Bronchial epithelial cell (primary cell): ENCODE measurements around the gene FAM13C. TPM values are rescaled to one million over a fixed set of nuclear protein-coding genes. Genes with fewer than 3 reads are reported as not detected.

Experiments used
- DNase-seq: peaks from one replicate; pipeline ENCODE4 v3.0.0-alpha.2; 2010; ENCODE audit warnings: low read depth
- FAIRE-seq: peaks from 2 replicates; lab custom pipeline; 2011; peaks lifted over from hg19 to GRCh38; lab: Jason Lieb, UNC
- H3K27me3 ChIP-seq: 2 replicates; pipeline ENCODE4 v1.5.1; 2011; ENCODE audit warnings: low read length; ENCODE audit not compliant: control insufficient read depth, insufficient read depth
- H3K36me3 ChIP-seq: 2 replicates; pipeline ENCODE4 v1.5.1; 2011; ENCODE audit warnings: low read length; ENCODE audit not compliant: control insufficient read depth, insufficient read depth
- H3K4me3 ChIP-seq: 2 replicates; pipeline ENCODE4 v1.5.1; 2011; ENCODE audit warnings: mild to moderate bottlenecking, low read depth, low read length, control low read depth
- total RNA-seq: library from RNA; depleted of rRNA; stranded (reverse); fragments of >200 nt; gene quantifications from 2 replicates; pipeline ENCODE4 v1.2.1, GENCODE V29; 2014
- TF ChIP-seq, protein P1 (sequence below): IDR thresholded peaks from 2 replicates; pipeline ENCODE4 v1.5.1; 2011; ENCODE audit warnings: mild to moderate bottlenecking, moderate library complexity, low read length, control low read depth, inconsistent platforms; ENCODE audit not compliant: insufficient read depth, severe bottlenecking

FAM13C gene
- total RNA-seq, 1 donor from 2014 or later: under 0.01 TPM

DNA sequence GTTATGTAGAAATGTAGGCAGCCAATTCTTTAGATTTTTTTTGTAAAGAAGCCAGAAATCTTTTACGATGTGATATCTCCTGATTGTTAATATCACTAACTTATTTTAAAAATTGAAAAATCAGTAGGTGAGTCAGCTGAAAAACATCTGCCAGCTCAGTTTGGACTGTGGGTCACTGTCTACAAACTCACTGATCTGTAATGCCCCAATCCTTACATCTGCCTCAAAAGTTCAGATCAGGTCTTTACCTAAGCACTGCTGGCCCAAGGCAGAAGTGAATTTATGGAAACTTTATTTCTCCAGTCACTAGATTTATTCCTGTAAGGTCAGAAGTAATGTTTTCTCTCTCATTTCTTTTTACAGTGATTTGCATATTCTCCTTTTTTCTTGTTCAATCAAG is 31.0 kb upstream of the FAM13C start:
- Histone ChIP-seq H3K27me3 (no peaks in the 10 kb centered on the region), H3K4me3 (no peak overlapping the region), H3K36me3 (no peaks in the 10 kb centered on the region)
- TF ChIP-seq, protein P1, sequence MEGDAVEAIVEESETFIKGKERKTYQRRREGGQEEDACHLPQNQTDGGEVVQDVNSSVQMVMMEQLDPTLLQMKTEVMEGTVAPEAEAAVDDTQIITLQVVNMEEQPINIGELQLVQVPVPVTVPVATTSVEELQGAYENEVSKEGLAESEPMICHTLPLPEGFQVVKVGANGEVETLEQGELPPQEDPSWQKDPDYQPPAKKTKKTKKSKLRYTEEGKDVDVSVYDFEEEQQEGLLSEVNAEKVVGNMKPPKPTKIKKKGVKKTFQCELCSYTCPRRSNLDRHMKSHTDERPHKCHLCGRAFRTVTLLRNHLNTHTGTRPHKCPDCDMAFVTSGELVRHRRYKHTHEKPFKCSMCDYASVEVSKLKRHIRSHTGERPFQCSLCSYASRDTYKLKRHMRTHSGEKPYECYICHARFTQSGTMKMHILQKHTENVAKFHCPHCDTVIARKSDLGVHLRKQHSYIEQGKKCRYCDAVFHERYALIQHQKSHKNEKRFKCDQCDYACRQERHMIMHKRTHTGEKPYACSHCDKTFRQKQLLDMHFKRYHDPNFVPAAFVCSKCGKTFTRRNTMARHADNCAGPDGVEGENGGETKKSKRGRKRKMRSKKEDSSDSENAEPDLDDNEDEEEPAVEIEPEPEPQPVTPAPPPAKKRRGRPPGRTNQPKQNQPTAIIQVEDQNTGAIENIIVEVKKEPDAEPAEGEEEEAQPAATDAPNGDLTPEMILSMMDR: no peak
- DNase-seq (peak; percentile 5), FAIRE-seq (no peak)

DNA sequence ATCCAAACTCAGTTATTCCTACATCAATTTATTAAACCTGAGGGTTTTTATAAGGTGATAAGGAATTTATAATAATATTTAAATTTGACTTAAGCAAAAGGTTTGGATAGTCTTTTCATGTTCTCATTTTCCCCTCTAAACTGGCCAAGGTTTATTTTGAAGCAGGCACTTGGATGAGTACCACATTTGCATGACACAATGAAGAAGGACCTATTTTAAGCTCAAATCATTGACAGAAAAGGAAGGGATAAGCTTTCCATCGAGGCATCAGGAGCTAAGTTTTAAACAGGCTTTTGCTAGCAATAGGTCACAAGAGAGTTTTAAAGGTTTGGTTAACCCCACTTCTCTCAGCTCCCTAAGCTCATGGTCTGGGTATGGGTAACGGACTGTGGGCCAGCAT is 28.7 kb upstream of the FAM13C start:
- no peak for DNase-seq
- TF ChIP-seq, protein P1: no peak
- no peak for FAIRE-seq
- Histone ChIP-seq H3K36me3 (no peaks in the 10 kb centered on the region), H3K4me3 (no peak overlapping the region), H3K27me3 (no peaks in the 10 kb centered on the region)

DNA sequence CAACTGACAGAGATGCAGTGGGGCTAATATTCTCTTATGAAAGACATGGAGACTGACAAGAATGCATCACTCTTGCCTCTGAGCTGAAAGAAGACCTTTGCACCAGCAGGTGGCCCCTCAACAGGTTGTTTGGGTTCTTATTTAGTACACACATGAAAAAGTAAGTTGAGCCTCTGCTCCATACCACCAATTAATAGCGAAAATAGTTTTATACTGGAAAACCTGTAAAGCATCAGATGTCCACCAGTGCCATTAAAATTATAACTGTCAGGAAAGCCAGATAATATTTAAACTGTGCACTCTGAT is 26.3 kb upstream of the FAM13C start:
- no peak overlapping the region for H3K4me3 ChIP-seq
- FAIRE-seq: no peak
- TF ChIP-seq, protein P1: no peak
- no peak for DNase-seq
- no peaks in the 10 kb centered on the region for H3K36me3 ChIP-seq
- H3K27me3 ChIP-seq: no peaks in the 10 kb centered on the region

DNA sequence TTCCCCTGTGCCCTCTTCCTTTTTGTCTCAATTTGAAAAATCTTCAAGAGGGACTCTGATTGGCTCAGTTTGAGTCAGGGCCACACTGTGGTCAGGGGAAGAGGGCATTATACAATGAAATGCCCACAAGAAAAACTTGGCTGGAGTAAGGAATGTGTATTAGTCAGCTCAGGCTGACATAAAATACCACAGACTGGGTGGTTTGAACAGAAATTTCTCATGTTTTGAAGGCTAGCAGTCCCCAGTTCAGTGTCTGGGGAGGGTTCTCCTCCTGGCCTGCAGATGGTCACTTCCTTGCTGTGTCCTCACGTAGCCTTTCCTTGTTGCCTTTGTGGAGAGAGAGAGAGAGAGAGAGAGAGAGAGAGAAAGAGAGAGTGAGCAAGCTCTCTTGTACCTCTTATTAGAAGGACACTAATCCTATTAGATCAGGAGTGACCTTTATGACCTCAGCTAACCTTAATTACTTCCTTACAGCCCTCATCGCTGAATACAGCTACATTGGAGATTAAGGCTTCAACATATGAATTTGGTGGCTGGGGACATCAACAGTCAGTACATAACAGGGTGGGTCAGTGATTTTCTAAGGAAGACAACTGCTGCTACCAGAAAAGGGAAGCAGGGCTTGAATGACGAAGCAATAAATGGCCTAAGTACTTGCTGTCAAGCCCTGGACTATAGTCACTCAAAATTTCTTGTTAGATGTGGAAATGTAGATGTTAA is 25.8 kb upstream of the FAM13C start:
- Histone ChIP-seq H3K4me3 (no peak overlapping the region), H3K27me3 (no peaks in the 10 kb centered on the region), H3K36me3 (no peaks in the 10 kb centered on the region)
- TF ChIP-seq, protein P1: no peak
- FAIRE-seq (no peak), DNase-seq (peak; percentile 31)

DNA sequence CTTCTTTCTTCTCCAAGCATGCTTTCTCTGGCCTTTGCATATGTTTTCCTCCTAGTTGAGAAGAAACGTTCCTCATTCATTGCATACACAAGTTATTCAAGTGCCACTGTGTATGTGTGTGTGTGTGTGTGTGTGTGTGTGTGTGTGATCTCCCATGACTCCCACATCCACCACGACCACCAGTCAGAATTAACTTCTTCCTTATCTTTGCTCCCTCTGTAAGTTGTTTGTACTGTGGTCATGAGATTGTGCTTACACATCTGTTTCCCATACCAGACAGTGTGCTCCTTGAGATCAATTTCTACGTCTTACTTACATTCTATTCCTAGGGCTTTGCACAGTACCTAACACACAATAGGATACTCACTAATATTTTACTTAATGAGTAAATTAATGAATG is 22.4 kb upstream of the FAM13C start:
- no peak for DNase-seq
- FAIRE-seq: no peak
- H3K4me3 ChIP-seq: no peak overlapping the region
- no peaks in the 10 kb centered on the region for H3K27me3 ChIP-seq
- TF ChIP-seq, protein P1: no peak
- H3K36me3 ChIP-seq: no peaks in the 10 kb centered on the region

DNA sequence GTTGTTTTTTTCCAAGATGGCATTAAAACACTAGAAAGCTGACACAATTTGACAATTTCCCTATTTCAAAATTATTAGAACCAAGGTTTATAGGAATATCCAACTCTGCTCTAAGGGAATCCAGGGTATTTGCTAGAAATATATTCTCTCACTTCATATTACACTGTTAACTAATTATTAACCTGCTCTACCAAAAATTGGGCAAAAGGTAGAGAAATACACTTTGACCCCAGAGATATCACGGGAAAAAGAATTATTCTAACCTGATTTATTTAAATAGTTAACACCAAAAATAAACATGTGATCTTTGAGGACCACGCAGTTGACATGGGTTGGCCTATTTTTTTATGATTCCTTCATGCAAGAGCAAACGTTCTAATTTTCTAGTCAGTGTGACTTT is 21.6 kb upstream of the FAM13C start:
- no peak overlapping the region for H3K4me3 ChIP-seq
- H3K36me3 ChIP-seq: no peaks in the 10 kb centered on the region
- no peak for DNase-seq
- FAIRE-seq: no peak
- TF ChIP-seq, protein P1: no peak
- no peaks in the 10 kb centered on the region for H3K27me3 ChIP-seq
